Omental fat pad (tissue), 4 donors: ENCODE results near the gene ACVR2A. TPM values are rescaled to one million over a fixed set of nuclear protein-coding genes. Genes with fewer than 3 reads are reported as not detected.

Experiments
- ATAC-seq: fragments of 150-250 bp; one replicate; pipeline ENCODE4 v1.9.1; 2016; ENCODE audit warnings: mild to moderate bottlenecking, moderate library complexity; ENCODE audit not compliant: low FRiP score
- DNase-seq: peaks from one replicate; pipeline ENCODE4 v3.0.0-alpha.2; 2019; ENCODE audit warnings: low spot score
- CTCF ChIP-seq, 3 donors: fragments of 450-650 bp; IDR thresholded peaks; one replicate each; pipeline ENCODE4 v1.5.1; 2016 to 2017; ENCODE audit warnings: antibody characterized with exemption in 3 of 3, mild to moderate bottlenecking in 3 of 3, moderate library complexity in 2 of 3
- total RNA-seq, 4 donors: library from RNA; depleted of rRNA; stranded (reverse); fragments of >200 nt; gene quantifications; one replicate each; pipeline ENCODE4 v1.1.0, GENCODE V29; 2016

ACVR2A gene
- total RNA-seq, 4 donors from 2014 or later, result 15.9 to 31.5 (median 19.2) TPM

GRCh38 chr2:147886136-147886535 lies 41.3 kb downstream of the ACVR2A start:
- DNase-seq, result no peak
- no peak for TF ChIP-seq CTCF (IDR thresholded peaks at IDR 0.05)
- ATAC-seq, result no peak

GRCh38 chr2:147888680-147889079 lies 43.9 kb downstream of the ACVR2A start:
- ATAC-seq (no peak), DNase-seq (no peak)
- no peak for TF ChIP-seq CTCF (IDR thresholded peaks at IDR 0.05)

DNA sequence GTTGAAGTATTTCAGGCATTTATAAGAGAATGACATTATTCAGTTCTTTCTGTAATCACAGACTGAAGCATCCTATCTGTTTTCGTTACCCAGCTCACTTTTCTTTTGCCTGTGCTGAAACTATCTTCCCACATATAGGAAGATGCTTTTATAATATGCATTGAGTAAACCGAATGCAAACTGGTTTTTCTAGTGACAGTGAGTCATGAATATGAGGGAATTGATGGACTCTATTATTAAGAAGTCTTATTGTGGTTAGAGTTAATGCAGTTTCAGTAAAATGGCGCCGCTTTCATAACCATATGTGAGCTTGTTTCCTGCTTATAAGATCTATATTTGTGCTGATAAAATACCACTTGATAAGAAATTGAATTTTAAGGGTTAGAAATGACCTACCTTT lies 59.2 kb downstream of the ACVR2A start:
- TF ChIP-seq CTCF (IDR thresholded peaks at IDR 0.05), result no peak
- DNase-seq, result no peak
- ATAC-seq, result no peak

DNA sequence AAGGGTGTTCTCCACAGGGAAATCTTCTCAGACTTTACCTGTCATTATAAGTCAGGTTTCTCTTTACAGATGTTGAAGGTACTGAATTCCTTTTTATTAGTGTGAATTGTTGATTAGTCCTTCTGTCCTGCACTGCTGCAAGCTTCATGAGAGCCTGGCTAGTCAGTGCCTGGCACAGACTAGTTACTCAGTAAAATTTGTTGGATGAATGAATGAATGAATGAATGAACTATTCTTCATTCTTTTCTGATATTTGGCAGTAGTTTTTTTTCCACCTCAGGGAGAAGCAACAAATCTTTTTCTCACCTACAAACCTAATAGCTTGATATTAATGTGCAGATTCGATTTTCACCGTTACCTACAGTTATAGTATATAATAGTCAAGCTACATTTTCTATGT lies 64.3 kb downstream of the ACVR2A start:
- no peak for ATAC-seq
- no peak for DNase-seq
- TF ChIP-seq CTCF (IDR thresholded peaks at IDR 0.05), result no peak

- peak in 1 of 3 donors; percentile 54 for TF ChIP-seq CTCF (IDR thresholded peaks at IDR 0.05)
- DNase-seq, result no peak
- ATAC-seq, result no peak
Measured at GRCh38 chr2:147910990-147911473, 66.2 kb downstream of the ACVR2A start.

DNA sequence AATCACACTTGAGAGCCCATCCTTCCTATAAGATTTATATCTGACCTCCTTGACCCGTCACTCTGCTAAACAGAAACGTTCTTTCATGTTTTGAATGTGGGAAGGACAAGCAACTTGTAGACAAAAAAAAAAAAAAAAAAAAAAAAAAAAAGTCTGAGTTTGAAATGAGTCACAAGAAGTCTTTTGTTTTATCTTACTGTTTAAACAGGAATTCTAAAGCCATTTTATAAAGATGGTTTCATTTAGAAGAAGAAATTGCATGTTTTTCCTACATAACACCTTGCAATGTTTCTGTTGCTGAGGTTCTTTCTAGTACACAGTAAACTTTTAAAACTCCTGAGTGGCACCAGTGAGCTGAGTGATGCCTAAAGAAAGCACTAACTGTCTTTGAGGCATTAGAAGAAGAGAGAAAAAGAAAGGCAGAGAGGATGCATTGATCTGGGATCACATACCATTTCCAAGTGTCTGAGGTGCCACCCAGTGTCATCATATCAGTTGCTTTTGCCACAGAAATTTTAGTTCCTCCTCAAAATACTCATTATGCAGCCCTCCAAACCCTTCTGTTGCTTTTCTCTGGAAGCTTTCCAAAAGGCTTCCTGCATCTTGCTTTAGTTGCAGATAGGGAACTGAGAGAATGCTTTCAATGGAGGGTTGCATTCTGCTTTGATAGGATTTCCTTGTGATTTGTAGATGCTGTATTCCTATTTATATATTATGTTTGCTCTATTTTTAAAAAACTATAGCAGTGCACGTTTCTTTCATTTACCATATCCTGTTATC lies 69.1 kb downstream of the ACVR2A start:
- TF ChIP-seq CTCF (IDR thresholded peaks at IDR 0.05), result no peak
- ATAC-seq, result no peak
- DNase-seq, result no peak

- TF ChIP-seq CTCF (IDR thresholded peaks at IDR 0.05), result no peak
- ATAC-seq, result no peak
Measured at GRCh38 chr2:147916067-147916466, 71.2 kb downstream of the ACVR2A start.

More at GRCh38 chr2:147916067-147916466, 71.2 kb downstream of the ACVR2A start:
- DNase-seq, result no peak
